MG63 (cell line): ENCODE results near the gene THRB. TPM values are rescaled to one million over a fixed set of nuclear protein-coding genes. Genes with fewer than 3 reads are reported as not detected.

ENCODE experiments used
- DNase-seq: peaks from one replicate; pipeline ENCODE4 v3.0.0-alpha.2; 2020
- H3K27me3 ChIP-seq: fragments of 250-450 bp; sonication (Bioruptor Pico); 2 replicates; pipeline ENCODE4 v1.5.1; 2020; ENCODE audit warnings: mild to moderate bottlenecking, moderate library complexity
- H3K36me3 ChIP-seq: fragments of 250-450 bp; sonication (Bioruptor Pico); 2 replicates; pipeline ENCODE4 v1.5.1; 2020; ENCODE audit warnings: mild to moderate bottlenecking, moderate library complexity
- H3K4me3 ChIP-seq: fragments of 250-450 bp; sonication (Bioruptor Pico); 2 replicates; pipeline ENCODE4 v1.5.1; 2020; ENCODE audit warnings: mild to moderate bottlenecking, moderate library complexity
- H3K9me3 ChIP-seq: fragments of 250-450 bp; sonication (Bioruptor Pico); 2 replicates; pipeline ENCODE4 v1.5.1; 2020; ENCODE audit warnings: mild to moderate bottlenecking, moderate library complexity
- total RNA-seq: library from RNA; depleted of rRNA; stranded (reverse); fragments of >200 nt; shearing (Covaris generic); gene quantifications from 2 replicates; pipeline ENCODE4 v1.2.3, GENCODE V29; 2014; ENCODE audit warnings: low replicate concordance

THRB gene
- total RNA-seq, 1 experiment from 2014 or later, result not detected

DNA sequence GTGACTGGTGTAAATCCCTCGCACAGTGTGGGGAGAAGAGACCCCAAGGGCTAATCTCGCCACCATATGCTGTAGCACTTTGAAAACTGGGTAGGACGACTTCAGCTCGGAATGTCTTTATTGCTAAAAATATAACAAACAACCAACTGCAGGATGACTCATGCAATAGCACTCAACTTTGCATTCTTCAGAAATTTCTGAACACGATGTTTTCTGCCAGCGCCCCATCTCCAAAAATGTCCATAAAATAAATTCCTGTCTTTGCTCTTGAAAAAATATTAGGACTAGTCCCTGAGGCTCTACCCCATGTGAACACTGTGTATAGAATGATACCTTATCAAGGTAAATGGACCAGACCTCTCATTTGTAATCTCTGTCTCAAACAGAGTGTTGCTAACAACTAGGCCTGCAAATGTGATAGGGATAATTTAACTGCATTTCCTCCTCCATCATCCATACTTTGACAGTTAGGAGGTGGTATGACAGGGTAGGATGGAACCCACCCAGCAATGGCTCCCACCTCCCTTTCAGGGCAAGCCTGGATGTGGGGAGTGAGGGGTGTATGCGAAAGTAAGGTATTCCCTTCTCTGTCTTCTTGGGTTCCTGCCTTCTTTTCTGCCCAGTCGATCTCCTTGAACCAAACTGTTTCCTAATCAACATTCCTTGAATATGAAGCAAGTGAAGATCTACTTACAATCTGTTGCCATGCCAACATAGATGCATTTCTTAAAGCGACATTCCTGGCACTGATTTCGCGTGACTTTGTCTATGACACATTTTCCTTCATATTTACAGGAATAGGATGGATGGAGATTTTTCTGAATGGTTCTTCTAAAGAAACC lies 348.4 kb downstream of the THRB start:
- Histone ChIP-seq H3K36me3 (no peaks in the 10 kb centered on the region), H3K4me3 (no peak overlapping the region), H3K9me3 (no peaks in the 10 kb centered on the region), H3K27me3 (no peaks in the 10 kb centered on the region)
- DNase-seq, result peak; percentile 37

DNA sequence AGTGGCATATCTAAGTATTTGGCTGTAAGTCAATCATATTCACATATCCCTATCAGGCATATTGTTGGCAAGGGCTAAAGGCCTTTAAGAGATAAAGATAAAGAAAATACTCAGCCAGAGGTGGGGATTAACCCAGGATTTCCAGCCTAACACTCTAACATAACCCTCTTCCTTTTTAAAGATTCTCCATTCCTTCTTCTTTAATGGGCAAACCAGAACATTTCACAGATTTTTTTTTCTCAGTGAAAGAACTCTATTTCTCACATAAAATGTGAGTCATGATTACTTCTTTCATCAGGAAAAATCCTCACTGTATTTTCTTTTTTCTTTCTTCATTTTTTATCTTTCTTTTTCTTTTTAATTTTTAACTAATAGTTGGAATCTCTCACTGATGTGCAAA lies 349.2 kb downstream of the THRB start:
- Histone ChIP-seq H3K27me3 (no peaks in the 10 kb centered on the region), H3K9me3 (no peaks in the 10 kb centered on the region), H3K4me3 (no peak overlapping the region), H3K36me3 (no peaks in the 10 kb centered on the region)
- DNase-seq, result no peak

DNA sequence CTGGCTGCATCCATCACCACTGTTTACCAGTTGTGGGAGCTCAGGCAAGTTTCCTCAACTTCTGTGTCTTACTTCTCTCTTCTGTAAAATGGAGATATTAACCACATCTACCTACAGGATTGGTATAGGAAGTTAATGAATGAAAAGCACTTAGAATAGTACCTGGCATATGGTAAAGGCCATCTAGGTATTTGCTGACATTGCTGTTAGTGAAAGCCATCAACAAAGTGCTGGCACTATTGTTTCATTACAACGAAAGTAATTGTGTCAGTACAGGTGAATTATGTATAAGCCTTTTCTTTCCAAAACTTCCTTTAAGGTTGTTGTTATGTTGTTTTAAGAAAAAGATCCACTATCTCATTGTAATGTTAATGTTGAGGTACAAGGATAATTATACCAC lies 352.5 kb downstream of the THRB start:
- Histone ChIP-seq H3K27me3 (no peaks in the 10 kb centered on the region), H3K4me3 (no peak overlapping the region), H3K9me3 (no peaks in the 10 kb centered on the region), H3K36me3 (no peaks in the 10 kb centered on the region)
- DNase-seq, result no peak

DNA sequence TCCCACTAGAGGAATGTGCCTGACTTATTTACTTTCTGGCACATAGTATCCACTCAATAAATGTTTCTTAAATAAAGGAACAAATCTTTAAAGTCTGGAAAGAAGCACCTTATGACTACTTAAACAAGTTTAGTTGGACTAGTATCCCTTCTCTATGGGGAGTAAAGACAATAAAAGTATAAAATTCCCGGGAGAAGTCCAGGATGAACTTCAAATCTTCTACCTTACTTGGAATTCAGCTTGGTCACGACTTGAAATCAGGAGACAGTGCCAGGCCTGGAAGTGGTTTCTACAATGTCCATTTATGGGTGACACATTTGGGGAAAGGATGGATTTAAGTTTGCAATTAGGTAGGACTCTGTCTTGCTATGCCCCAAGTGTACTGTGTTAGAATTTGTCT lies 353.1 kb downstream of the THRB start:
- Histone ChIP-seq H3K27me3 (no peaks in the 10 kb centered on the region), H3K9me3 (no peaks in the 10 kb centered on the region), H3K4me3 (no peak overlapping the region), H3K36me3 (no peaks in the 10 kb centered on the region)
- no peak for DNase-seq

DNA sequence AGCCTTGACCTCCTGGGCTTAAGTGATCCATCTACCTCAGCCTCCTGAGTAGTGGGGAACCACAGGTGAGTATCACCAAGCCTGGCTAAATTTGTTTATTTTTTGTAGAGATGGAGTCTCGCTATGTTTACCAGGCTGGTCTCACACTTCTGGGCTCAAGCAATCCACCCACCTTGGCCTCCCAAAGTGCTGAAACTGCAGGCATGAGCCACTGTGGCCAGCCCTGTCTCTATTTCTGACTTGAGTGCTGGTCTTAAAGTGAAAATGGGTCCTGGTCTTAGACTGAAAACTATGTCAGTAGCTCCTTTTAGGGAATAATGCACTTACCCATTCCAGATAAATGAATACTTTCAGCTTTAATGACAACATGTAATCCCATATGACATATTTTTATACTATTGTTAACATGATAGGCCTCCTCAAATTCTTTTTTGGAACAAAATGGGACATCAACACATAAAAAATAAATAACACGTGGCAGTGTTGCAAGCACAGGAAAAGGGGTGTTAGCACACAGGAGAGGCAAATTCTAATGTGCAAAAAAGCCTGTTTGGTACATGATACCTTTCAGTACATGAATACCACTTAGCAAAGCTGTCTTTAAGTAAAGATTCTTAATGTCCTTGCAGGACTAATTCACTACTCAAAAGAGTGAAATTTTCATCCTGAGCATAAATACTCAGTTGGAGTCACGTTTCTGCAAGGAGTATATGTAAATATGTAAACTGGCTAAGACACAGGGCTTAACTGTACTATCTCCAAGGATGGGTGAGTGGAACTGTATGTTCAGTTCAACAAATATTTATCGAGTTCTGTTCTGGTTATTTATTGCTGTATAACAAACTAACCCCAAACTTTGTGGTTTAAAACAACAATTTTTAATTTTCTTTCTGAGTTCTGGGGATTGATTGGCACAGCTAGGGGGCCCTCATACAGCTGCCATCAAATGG lies 354.9 kb downstream of the THRB start:
- Histone ChIP-seq H3K4me3 (no peak overlapping the region), H3K36me3 (no peaks in the 10 kb centered on the region), H3K27me3 (no peaks in the 10 kb centered on the region), H3K9me3 (no peaks in the 10 kb centered on the region)
- no peak for DNase-seq

DNA sequence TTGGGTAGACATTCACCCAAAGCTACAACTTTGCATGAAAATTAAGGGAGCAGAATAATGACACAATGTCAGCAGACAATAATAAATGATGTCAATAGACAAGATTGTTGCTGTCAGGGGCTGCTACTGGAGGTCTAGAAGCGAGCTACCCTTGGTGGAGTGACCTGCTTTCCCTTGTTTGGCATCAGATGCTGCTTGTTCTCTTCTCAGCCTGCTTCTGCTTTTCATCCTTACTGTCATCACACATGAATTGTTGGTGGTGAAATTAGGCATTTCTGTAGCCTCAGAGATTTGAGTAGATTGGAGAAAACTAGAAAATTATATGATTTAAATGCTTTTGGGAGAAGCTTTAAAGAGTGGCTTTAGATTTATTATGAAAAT lies 355.8 kb downstream of the THRB start:
- Histone ChIP-seq H3K36me3 (no peaks in the 10 kb centered on the region), H3K9me3 (no peaks in the 10 kb centered on the region), H3K4me3 (no peak overlapping the region), H3K27me3 (no peaks in the 10 kb centered on the region)
- DNase-seq, result no peak

DNA sequence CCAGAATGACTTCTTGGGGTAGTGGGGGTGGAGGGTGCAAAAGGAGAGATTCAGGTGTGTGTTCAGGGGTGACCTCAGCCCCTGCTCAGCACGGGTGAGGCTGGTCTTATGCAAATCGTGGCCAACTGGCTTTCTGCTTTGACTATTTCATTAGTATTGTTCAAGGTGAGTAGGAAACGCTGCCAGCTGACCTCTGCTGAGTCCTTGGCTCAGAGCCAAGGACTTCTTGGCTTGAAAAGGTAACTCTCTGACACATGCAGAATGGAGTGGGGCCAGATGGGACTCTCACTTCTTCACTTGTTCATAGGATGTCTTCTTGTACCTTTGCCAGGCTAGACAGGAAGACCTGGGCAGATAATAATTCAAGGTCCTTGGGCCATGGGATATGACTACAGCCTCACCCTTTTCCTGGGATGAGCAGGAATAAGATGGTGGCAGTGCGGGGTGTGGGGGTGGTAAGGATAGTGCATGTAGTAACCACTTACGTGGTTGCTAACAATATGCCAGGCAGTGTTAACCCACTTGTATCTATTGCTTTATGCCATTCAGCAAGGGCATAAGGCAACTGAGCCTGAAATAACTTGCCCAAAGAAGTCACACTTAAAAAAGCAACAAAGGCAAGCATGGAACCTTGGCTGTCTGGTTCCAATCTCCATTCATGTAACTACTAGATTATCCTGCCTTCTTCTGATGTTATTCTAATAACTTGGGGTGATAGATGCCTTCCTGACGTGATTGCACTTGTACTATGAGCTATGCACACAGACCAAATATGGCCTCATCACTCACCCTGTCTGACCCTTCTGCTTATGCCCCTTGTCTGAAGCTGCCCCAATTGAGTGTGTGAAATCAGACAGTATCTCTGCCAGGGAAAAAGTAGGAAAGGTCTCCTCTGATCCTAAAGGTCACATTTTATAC lies 356.4 kb downstream of the THRB start:
- no peak for DNase-seq
- no peaks in the 10 kb centered on the region for H3K27me3 ChIP-seq
- H3K9me3 ChIP-seq, result no peaks in the 10 kb centered on the region
- H3K4me3 ChIP-seq, result no peak overlapping the region
- H3K36me3 ChIP-seq, result no peaks in the 10 kb centered on the region

DNA sequence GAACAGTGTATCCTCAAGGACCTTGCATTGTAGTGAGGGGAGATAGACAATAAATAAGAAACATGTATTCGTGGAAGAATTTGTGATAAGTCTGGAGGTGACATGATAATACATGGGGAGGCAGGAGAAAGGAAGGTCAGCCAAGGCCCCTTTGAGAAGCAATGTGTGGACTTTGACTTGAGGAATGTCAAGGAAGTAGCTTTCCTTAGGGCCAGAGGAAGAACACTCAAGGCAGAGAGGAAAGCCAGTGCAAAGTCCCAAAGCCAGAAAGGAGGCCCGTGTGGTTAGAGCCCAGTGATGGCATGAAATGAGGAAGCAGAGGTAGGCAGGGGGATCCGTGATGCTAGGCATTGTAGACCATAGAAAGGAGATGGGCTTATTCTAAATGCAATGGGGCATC lies 357.3 kb downstream of the THRB start:
- Histone ChIP-seq H3K4me3 (no peak overlapping the region), H3K9me3 (no peaks in the 10 kb centered on the region), H3K36me3 (no peaks in the 10 kb centered on the region), H3K27me3 (no peaks in the 10 kb centered on the region)
- DNase-seq, result no peak

DNA sequence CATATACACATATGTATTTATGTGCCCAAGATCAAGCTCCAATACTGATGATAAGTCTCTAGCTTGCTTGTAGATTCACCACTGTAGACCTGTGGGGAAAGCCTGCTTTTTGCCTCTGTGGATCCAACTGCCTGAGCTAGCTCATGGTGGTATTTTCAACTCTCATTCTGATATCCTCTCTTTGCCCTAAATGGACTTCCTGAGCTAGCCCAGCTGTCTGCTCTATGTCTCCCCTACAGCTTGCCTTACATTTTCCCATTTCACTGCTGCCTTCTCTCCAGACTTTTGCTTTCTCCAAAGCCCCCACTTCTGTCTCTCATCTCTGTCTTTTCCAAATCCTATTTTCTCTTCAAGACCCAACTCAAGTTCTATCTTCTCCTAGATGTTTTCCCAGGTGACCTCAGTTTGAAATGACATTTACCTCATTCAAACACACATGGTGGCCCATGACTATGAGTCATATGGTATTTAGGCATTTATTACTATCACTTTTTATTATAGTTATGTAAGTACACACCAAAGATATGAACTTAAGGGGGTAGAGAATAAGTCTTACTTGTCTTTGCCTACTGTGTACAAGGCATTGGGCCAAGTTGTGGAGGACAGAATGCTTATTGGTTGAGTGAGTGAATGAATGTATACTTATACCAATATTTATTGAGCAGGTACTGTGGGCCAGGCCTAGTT lies 357.9 kb downstream of the THRB start:
- no peak for DNase-seq
- Histone ChIP-seq H3K9me3 (no peaks in the 10 kb centered on the region), H3K27me3 (no peaks in the 10 kb centered on the region), H3K36me3 (no peaks in the 10 kb centered on the region), H3K4me3 (no peak overlapping the region)

DNA sequence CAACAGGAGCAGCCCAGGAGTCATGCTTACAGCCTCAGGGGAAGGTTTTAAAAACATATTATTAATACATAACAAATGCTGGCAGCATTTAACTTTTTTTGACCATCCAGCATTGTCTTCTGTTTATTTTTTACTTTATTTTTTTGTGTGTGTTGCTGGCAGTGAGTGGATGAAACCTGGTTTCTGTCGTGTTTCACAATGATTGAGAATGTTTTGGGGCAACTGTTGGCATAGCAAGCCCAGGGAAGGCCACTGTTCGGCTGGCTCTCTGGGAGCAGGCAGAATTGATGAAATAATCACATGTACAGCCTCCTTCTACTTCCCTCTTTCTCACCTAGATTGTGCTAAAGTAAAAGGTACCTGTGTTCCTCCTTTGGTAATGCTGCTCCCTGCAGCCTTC lies 359.4 kb downstream of the THRB start:
- H3K4me3 ChIP-seq, result no peak overlapping the region
- H3K27me3 ChIP-seq, result no peaks in the 10 kb centered on the region
- no peaks in the 10 kb centered on the region for H3K36me3 ChIP-seq
- DNase-seq, result no peak
- no peaks in the 10 kb centered on the region for H3K9me3 ChIP-seq

DNA sequence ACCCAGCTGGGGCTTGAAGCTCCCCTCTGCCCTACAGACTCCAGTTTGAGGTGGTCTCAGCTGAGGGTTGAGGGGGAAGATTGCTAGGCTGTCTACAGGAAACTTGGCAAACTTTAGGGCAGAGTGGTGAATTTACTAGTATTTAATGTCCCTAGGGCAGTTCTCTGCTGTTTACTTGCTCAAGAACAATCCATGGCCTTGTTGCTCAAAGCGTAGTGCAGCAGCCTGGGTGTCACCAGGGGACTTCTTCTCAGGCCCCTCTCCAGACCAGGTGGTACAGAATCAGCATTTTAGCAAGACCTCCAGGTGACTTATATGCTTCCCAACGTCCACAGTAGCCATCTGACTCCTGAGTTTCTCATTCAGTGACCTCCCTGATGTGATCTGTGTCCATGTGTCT lies 360.7 kb downstream of the THRB start:
- Histone ChIP-seq H3K27me3 (no peaks in the 10 kb centered on the region), H3K4me3 (no peak overlapping the region), H3K36me3 (no peaks in the 10 kb centered on the region), H3K9me3 (no peaks in the 10 kb centered on the region)
- no peak for DNase-seq

DNA sequence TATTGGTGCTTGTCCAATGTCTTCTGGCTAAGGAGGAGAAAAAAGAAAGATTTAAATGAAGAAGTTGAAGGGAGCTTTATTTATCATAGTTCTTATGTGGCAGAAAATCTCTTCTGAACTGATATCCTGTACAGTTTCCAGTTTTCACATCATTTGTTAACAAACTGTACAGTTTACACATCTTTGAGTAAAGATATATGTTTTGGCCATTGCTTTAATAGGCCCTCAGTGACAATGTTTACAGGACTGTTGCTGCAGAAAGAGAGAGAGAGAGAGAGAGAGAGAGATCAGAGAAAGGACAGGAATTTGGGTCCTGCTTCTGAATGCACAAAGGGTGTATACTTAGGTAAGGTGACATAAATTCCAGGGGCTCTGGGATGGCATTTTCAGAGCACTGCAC lies 361.2 kb downstream of the THRB start:
- no peak overlapping the region for H3K4me3 ChIP-seq

DNA sequence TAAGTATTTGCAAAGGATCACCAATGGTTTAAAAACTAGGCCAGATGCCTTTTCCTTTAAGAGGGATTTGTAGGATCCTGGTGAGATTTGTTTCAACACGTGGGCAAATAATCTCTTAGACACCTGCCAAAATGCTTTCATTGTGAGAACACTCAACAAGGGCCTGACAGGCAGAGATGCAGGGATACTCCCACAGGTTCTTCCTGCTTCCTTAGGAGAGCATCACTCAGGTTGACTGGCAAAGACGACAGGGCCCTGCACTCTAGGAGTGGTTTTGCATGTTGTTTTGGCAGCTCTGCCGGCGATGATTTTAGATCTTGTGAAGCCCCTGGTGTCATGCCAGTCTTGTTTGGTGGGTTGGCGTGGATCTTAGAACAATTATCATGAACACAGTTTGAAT lies 365.1 kb downstream of the THRB start:
- no peaks in the 10 kb centered on the region for H3K27me3 ChIP-seq
- DNase-seq, result peak; percentile 17
- no peaks in the 10 kb centered on the region for H3K36me3 ChIP-seq
- H3K9me3 ChIP-seq, result no peaks in the 10 kb centered on the region
- no peak overlapping the region for H3K4me3 ChIP-seq

More for the DNA sequence above, 361.2 kb downstream of the THRB start:
- no peaks in the 10 kb centered on the region for H3K9me3 ChIP-seq
- no peaks in the 10 kb centered on the region for H3K27me3 ChIP-seq
- no peaks in the 10 kb centered on the region for H3K36me3 ChIP-seq
- no peak for DNase-seq

DNA sequence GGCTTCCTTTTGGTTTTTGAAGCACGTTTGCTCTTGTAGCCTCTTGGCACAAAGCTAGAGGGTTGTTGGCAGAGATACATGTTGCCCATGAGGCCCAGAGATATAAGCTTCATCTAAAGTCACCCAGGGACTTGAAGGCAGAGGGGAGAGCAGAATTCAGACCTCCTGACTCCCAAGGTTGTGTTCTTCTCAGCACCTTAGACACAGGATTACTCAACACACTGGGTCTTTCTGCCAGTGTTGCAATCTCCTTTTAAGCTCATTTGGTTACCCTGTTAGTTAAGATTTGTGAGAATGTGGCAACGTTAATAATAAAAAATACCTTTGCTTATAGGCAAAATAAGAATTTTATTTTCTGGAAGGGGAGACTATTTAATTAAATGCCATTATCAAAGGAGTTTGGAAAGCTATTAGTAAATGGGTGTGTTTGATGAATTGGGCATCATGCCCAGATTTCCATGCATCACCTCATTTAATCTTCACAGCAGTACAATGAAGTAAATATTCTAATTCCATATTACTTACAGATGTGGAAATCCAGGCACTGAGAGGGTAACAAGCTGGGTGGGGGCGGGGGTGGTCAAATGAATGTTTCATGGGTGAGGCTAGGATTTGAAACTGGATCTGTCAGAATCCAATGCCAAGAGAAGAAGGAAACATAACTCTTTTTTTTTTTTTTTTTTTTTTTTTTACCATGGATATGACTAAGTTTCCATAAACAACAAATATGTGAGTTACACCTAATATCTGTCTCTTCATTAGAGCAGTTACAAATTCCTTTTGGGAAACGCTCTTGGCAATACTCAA lies 366.2 kb downstream of the THRB start:
- Histone ChIP-seq H3K4me3 (no peak overlapping the region), H3K36me3 (no peaks in the 10 kb centered on the region), H3K27me3 (no peaks in the 10 kb centered on the region), H3K9me3 (no peaks in the 10 kb centered on the region)
- DNase-seq, result peak; percentile 52

DNA sequence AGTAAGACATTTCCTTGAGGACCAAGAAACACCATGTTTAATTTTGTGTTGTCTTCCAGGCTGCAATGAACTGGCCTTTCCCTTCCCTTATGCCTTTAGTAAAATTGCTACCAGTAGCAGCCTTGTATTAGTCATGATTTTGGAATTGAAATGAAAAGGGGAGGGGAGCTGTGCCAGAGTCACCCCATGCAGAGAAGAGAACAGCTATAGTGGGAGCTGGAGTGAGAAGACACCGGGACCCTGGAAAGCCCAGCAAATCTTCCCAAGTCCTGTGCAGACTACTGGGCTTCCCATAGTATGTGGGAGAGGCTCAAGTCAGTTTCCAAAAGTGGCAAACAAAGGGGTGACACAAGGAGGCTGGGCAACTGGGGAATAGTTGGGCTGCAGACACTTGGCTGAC lies 371.1 kb downstream of the THRB start:
- Histone ChIP-seq H3K36me3 (no peaks in the 10 kb centered on the region), H3K9me3 (no peaks in the 10 kb centered on the region), H3K27me3 (no peaks in the 10 kb centered on the region), H3K4me3 (no peak overlapping the region)
- DNase-seq, result no peak
